GM23248 (cell line): ENCODE measurements around the gene LUZP2. TPM values are rescaled to one million over a fixed set of nuclear protein-coding genes. Genes with fewer than 3 reads are reported as not detected.

ENCODE experiments used
- DNase-seq: peaks from one replicate; pipeline ENCODE4 v3.0.0-alpha.2; 2015
- H2AFZ ChIP-seq: fragments of 200-600 bp; sonication (generic); 2 replicates; pipeline ENCODE4 v1.6.1; 2016; ENCODE audit warnings: antibody characterized with exemption
- H3F3A ChIP-seq: fragments of 200-600 bp; sonication (generic); 2 replicates; pipeline ENCODE4 v1.6.1; 2016; ENCODE audit warnings: mild to moderate bottlenecking, antibody characterized with exemption, mixed run types; ENCODE audit not compliant: insufficient read depth
- H3K27ac ChIP-seq: fragments of 200-600 bp; sonication (generic); 2 replicates; pipeline ENCODE4 v1.5.1; 2016; ENCODE audit warnings: mild to moderate bottlenecking
- H3K27me3 ChIP-seq: fragments of 200-600 bp; sonication (generic); replicated peaks from 2 replicates; pipeline ENCODE4 v1.6.1; 2016; ENCODE audit warnings: mild to moderate bottlenecking; ENCODE audit not compliant: insufficient read depth
- H3K36me3 ChIP-seq: fragments of 200-600 bp; sonication (generic); 2 replicates; pipeline ENCODE4 v1.6.1; 2016; ENCODE audit warnings: low read depth, mild to moderate bottlenecking
- H3K4me1 ChIP-seq: fragments of 200-600 bp; sonication (generic); 2 replicates; pipeline ENCODE4 v1.6.1; 2016; ENCODE audit warnings: mild to moderate bottlenecking; ENCODE audit not compliant: insufficient read depth
- H3K4me2 ChIP-seq: fragments of 200-600 bp; sonication (generic); one replicate; pipeline ENCODE4 v1.6.1; 2016; ENCODE audit warnings: mild to moderate bottlenecking; ENCODE audit not compliant: unreplicated experiment
- H3K4me3 ChIP-seq: fragments of 200-600 bp; sonication (generic); 2 replicates; pipeline ENCODE4 v1.5.1; 2016; ENCODE audit warnings: mild to moderate bottlenecking
- H3K79me2 ChIP-seq: fragments of 200-600 bp; sonication (generic); 2 replicates; pipeline ENCODE4 v1.6.1; 2016; ENCODE audit warnings: mild to moderate bottlenecking; ENCODE audit not compliant: insufficient read depth
- H3K9ac ChIP-seq: fragments of 200-600 bp; sonication (generic); 2 replicates; pipeline ENCODE4 v1.6.1; 2016; ENCODE audit warnings: mild to moderate bottlenecking
- H3K9me2 ChIP-seq: fragments of 200-600 bp; sonication (generic); 2 replicates; pipeline ENCODE4 v1.6.1; 2016; ENCODE audit warnings: mixed run types, mild to moderate bottlenecking, moderate library complexity; ENCODE audit not compliant: insufficient read depth
- H3K9me3 ChIP-seq: fragments of 200-600 bp; sonication (generic); one replicate; pipeline ENCODE4 v1.6.1; 2017; ENCODE audit warnings: low read depth
- H4K20me1 ChIP-seq: fragments of 200-600 bp; sonication (generic); 2 replicates; pipeline ENCODE4 v1.6.0; 2016; ENCODE audit not compliant: insufficient read depth
- EZH2 ChIP-seq: fragments of 200-600 bp; sonication (generic); IDR thresholded peaks from 2 replicates; pipeline ENCODE4 v1.6.1; 2018; ENCODE audit warnings: antibody characterized with exemption, mild to moderate bottlenecking; ENCODE audit not compliant: insufficient read depth, poor library complexity, severe bottlenecking
- EZH2phosphoT487 ChIP-seq: fragments of 200-600 bp; sonication (generic); IDR thresholded peaks from 2 replicates; pipeline ENCODE4 v1.6.1; 2018; ENCODE audit warnings: antibody characterized with exemption, moderate library complexity, mild to moderate bottlenecking, low read depth; ENCODE audit not compliant: insufficient read depth
- WGBS, 2 experiments: methylation state at CpG; one replicate each; pipeline ENCODE4 v1.1.6; 2015 to 2017; ENCODE audit warnings: low lambda C conversion rate in 2 of 2, low coverage in 1 of 2; ENCODE audit errors: missing lambda C conversion rate in 2 of 2; 5-methylcytosine and 5-hydroxymethylcytosine counted together
- in situ Hi-C: fragments of 300-500 bp; cut with MboI; formaldehyde crosslinking; loops from 2 replicates; pipeline ENCODE4 v1.15.0; 2020
- polyA plus RNA-seq: library from polyadenylated mRNA; unstranded; fragments of >200 nt; fragmentation: Nextera tagmentation; extraction: Ambion mirVana; gene quantifications from 2 replicates; pipeline ENCODE4 v1.2.1, GENCODE V29; 2016
- total RNA-seq: library from RNA; depleted of rRNA; stranded (reverse); fragments of >200 nt; shearing (Covaris generic); gene quantifications from 2 replicates; pipeline ENCODE4 v1.2.3, GENCODE V29; 2014

Gene LUZP2
- total and polyA plus RNA-seq, 2 experiments from 2014 or later, result not detected

- H3K36me3 ChIP-seq, result no peaks in the 10 kb centered on the region
- 23% methylated on average over 2 of the region's 2 CpGs for WGBS, 2 experiments
These were observed 282.9 kb downstream of the LUZP2 start for GRCh38 chr11:24779791-24780190.

GRCh38 chr11:24781288-24781687 lies 284.4 kb downstream of the LUZP2 start:
- Histone ChIP-seq H4K20me1 (no peaks in the 10 kb centered on the region), H3K9me2 (no peaks in the 10 kb centered on the region), H3K4me1 (no peaks in the 10 kb centered on the region), H2AFZ (no peak overlapping the region), H3K4me2 (no peak overlapping the region), H3K4me3 (no peak overlapping the region), H3K36me3 (no peaks in the 10 kb centered on the region), H3K27me3 (no peaks in the 10 kb centered on the region), H3K27ac (no peak overlapping the region), H3F3A (no peaks in the 10 kb centered on the region), H3K79me2 (no peaks in the 10 kb centered on the region), H3K9ac (no peak overlapping the region), H3K9me3 (no peaks in the 10 kb centered on the region)
- in situ Hi-C loops, result no loop called here
- no peak for TF ChIP-seq EZH2
- TF ChIP-seq EZH2phosphoT487, result no peak
- DNase-seq, result no peak

More at GRCh38 chr11:24779791-24780190, 282.9 kb downstream of the LUZP2 start:
- no peak overlapping the region for H3K9ac ChIP-seq
- H4K20me1 ChIP-seq, result no peaks in the 10 kb centered on the region
- H3K27me3 ChIP-seq, result no peaks in the 10 kb centered on the region
- no peak for DNase-seq
- no peak overlapping the region for H3K4me2 ChIP-seq
- no peaks in the 10 kb centered on the region for H3F3A ChIP-seq
- no peak overlapping the region for H3K27ac ChIP-seq
- H3K9me3 ChIP-seq, result no peaks in the 10 kb centered on the region
- TF ChIP-seq EZH2 (no peak), EZH2phosphoT487 (no peak)
- H3K4me3 ChIP-seq, result no peak overlapping the region
- H3K9me2 ChIP-seq, result no peaks in the 10 kb centered on the region
- no peaks in the 10 kb centered on the region for H3K79me2 ChIP-seq
- H3K4me1 ChIP-seq, result no peaks in the 10 kb centered on the region
- H2AFZ ChIP-seq, result no peak overlapping the region
- in situ Hi-C loops, result no loop called here

- 42 to 46% methylated on average over 2 of the region's 2 CpGs for WGBS, 2 experiments
- no peak for TF ChIP-seq EZH2
- TF ChIP-seq EZH2phosphoT487, result no peak
- H3K9ac ChIP-seq, result no peak overlapping the region
These were observed 296.6 kb downstream of the LUZP2 start for GRCh38 chr11:24793479-24793878.

GRCh38 chr11:24794064-24794463 lies 297.2 kb downstream of the LUZP2 start:
- Histone ChIP-seq H3K9ac (no peak overlapping the region), H3K9me3 (no peaks in the 10 kb centered on the region), H3K36me3 (no peaks in the 10 kb centered on the region), H3K9me2 (no peaks in the 10 kb centered on the region), H3K4me1 (no peaks in the 10 kb centered on the region), H3K4me2 (no peak overlapping the region), H2AFZ (no peak overlapping the region), H4K20me1 (no peaks in the 10 kb centered on the region), H3F3A (no peaks in the 10 kb centered on the region), H3K79me2 (no peaks in the 10 kb centered on the region), H3K27ac (no peak overlapping the region), H3K27me3 (no peaks in the 10 kb centered on the region), H3K4me3 (no peak overlapping the region)
- 63 to 72% methylated on average over 1 of the region's 1 CpG for WGBS, 2 experiments
- in situ Hi-C loops, result no loop called here
- TF ChIP-seq EZH2 (no peak), EZH2phosphoT487 (no peak)
- DNase-seq, result no peak

More at GRCh38 chr11:24793479-24793878, 296.6 kb downstream of the LUZP2 start:
- no peaks in the 10 kb centered on the region for H4K20me1 ChIP-seq
- H3K9me2 ChIP-seq, result no peaks in the 10 kb centered on the region
- in situ Hi-C loops, result no loop called here
- H3K4me3 ChIP-seq, result no peak overlapping the region
- H3K4me2 ChIP-seq, result no peak overlapping the region
- no peaks in the 10 kb centered on the region for H3K9me3 ChIP-seq
- H3K4me1 ChIP-seq, result no peaks in the 10 kb centered on the region
- H3K27ac ChIP-seq, result no peak overlapping the region
- no peaks in the 10 kb centered on the region for H3K79me2 ChIP-seq
- no peaks in the 10 kb centered on the region for H3K27me3 ChIP-seq
- no peaks in the 10 kb centered on the region for H3F3A ChIP-seq
- H3K36me3 ChIP-seq, result no peaks in the 10 kb centered on the region
- H2AFZ ChIP-seq, result no peak overlapping the region
- no peak for DNase-seq

- Histone ChIP-seq H3K9me3 (no peaks in the 10 kb centered on the region), H3K36me3 (no peaks in the 10 kb centered on the region), H3K27me3 (no peaks in the 10 kb centered on the region), H2AFZ (no peak overlapping the region), H3K9me2 (no peaks in the 10 kb centered on the region), H3K79me2 (no peaks in the 10 kb centered on the region), H3K27ac (no peak overlapping the region), H3K4me3 (no peak overlapping the region), H3K4me2 (no peak overlapping the region), H4K20me1 (no peaks in the 10 kb centered on the region), H3K4me1 (no peaks in the 10 kb centered on the region), H3F3A (no peaks in the 10 kb centered on the region), H3K9ac (no peak overlapping the region)
- DNase-seq, result no peak
- no peak for TF ChIP-seq EZH2phosphoT487
- TF ChIP-seq EZH2, result no peak
- in situ Hi-C loops, result no loop called here
- 7 to 10% methylated on average over 2 of the region's 2 CpGs for WGBS, 2 experiments
These were observed 308.8 kb downstream of the LUZP2 start for GRCh38 chr11:24805671-24806070.
